ENCODE data around the gene HSD17B1. TPM values are rescaled to one million over a fixed set of nuclear protein-coding genes. Genes with fewer than 3 reads are reported as not detected.

HSD17B1 gene
- total and polyA plus RNA-seq, 2 of the 13 experiments (the other 11 are each of a cell fraction or from before 2014, with no cell fraction given): 0.54 to 0.93 TPM

GRCh38 chr17:42573095-42573494, 20.4 kb downstream of the HSD17B1 start:
- no peak overlapping the region for H3K27ac ChIP-seq (ENCODE audit: extremely low read length, insufficient read depth, low read length)
- no peaks in the 10 kb centered on the region for H4K20me1 ChIP-seq (ENCODE audit: insufficient read depth, low read length)
- 93% methylated on average over 4 of the region's 4 CpGs for WGBS (ENCODE audit: low lambda C conversion rate)
- no peak overlapping the region for H3K4me3 ChIP-seq (replicated peaks in 1 of 3; ENCODE audit: insufficient read depth in 1 of 3, low read depth in 2 of 3, low read length in 3 of 3)
- no peak for FAIRE-seq
- no peaks in the 10 kb centered on the region for H3K9me3 ChIP-seq (ENCODE audit: low read length)
- H2AFZ ChIP-seq (ENCODE audit: low read length): no peak overlapping the region
- no peaks in the 10 kb centered on the region; a peak in 1 of 5 replicates for H3K27me3 ChIP-seq (ENCODE audit: control insufficient read depth in 1 of 2, insufficient read depth in 2 of 2, low read length in 2 of 2)
- no TSS peak for BruUV-seq (replicated peaks)
- H3K4me2 ChIP-seq (ENCODE audit: low read depth, low read length): no peak overlapping the region
- no peak for DNase-seq (ENCODE audit: low spot score)
- H3K36me3 ChIP-seq (replicated peaks in 1 of 2; ENCODE audit: control insufficient read depth in 1 of 2, insufficient read depth in 2 of 2, low read length in 2 of 2): peaks cover 35 to 55% of the 10 kb centered on the region in 2 experiments
- in situ Hi-C loops (cut with HindIII; ENCODE audit: extremely low pct_ligation_motif_present, low pct_unique_long_range_greater_than_20kb) (no loop called here), intact Hi-C loops (cut with micrococcal nuclease; ENCODE audit: unreplicated experiment) (no loop called here)
- ChIA-PET CTCF (ENCODE audit: low intra/inter-chr PET ratio, low total read pairs) (no interaction called here), POLR2A (interaction anchor here (1.1 to 8.5 kb wide), 2 partner anchors 8 to 36 kb away, joined by 5 to 128 read pairs; partner anchors contain the start of genes COASY, MLX, RETREG3 and TUBG1)
- TF ChIP-seq KDM3A (CRISPR knock-in tag; IDR thresholded peaks at IDR 0.05; ENCODE audit: low read depth) (no peak), KLF6 (CRISPR knock-in tag; IDR thresholded peaks at IDR 0.05) (no peak), CHCHD3 (CRISPR knock-in tag; IDR thresholded peaks at IDR 0.05) (no peak), CEBPB (IDR thresholded peaks at IDR 0.05; ENCODE audit: borderline replicate concordance, low read depth, low read length) (0 out of 2 replicates have a peak, but pooled peaks have one; percentile 12)
- ATAC-seq: no peak
- no peak overlapping the region for H3K9ac ChIP-seq (ENCODE audit: insufficient read depth, low read depth, low read length)
- H3K4me1 ChIP-seq (ENCODE audit: insufficient read depth, low read length): peaks cover 46% of the 10 kb centered on the region
- H3K79me2 ChIP-seq (ENCODE audit: insufficient read depth, low read length): peaks cover 28% of the 10 kb centered on the region

- no TSS peak for BruUV-seq (replicated peaks)
- Histone ChIP-seq H3K9me3 (ENCODE audit: low read length) (no peaks in the 10 kb centered on the region), H2AFZ (ENCODE audit: low read length) (no peak overlapping the region), H3K79me2 (ENCODE audit: insufficient read depth, low read length) (peaks cover 23% of the 10 kb centered on the region), H3K4me2 (ENCODE audit: low read depth, low read length) (no peak overlapping the region), H3K27me3 (ENCODE audit: control insufficient read depth in 1 of 2, insufficient read depth in 2 of 2, low read length in 2 of 2) (no peaks in the 10 kb centered on the region; a peak in 1 of 5 replicates), H3K27ac (ENCODE audit: extremely low read length, insufficient read depth, low read length) (no peak overlapping the region), H3K4me3 (replicated peaks in 1 of 3; ENCODE audit: insufficient read depth in 1 of 3, low read depth in 2 of 3, low read length in 3 of 3) (no peak overlapping the region), H3K36me3 (replicated peaks in 1 of 2; ENCODE audit: control insufficient read depth in 1 of 2, insufficient read depth in 2 of 2, low read length in 2 of 2) (peaks cover 29 to 46% of the 10 kb centered on the region in 2 experiments), H4K20me1 (ENCODE audit: insufficient read depth, low read length) (no peaks in the 10 kb centered on the region), H3K4me1 (ENCODE audit: insufficient read depth, low read length) (peaks cover 39% of the 10 kb centered on the region), H3K9ac (ENCODE audit: insufficient read depth, low read depth, low read length) (no peak overlapping the region)
- no peak for ATAC-seq
- intact Hi-C loops (cut with micrococcal nuclease; ENCODE audit: unreplicated experiment) (no loop called here), in situ Hi-C loops (cut with HindIII; ENCODE audit: extremely low pct_ligation_motif_present, low pct_unique_long_range_greater_than_20kb) (no loop called here)
- TF ChIP-seq ZBTB7A (CRISPR knock-in tag; IDR thresholded peaks at IDR 0.05): no peak
- TF ChIP-seq DMAP1 (CRISPR knock-in tag; IDR thresholded peaks at IDR 0.05): no peak
- ChIA-PET POLR2A (interaction anchor here (8.5 kb wide), 1 partner anchor 9 kb away, joined by 128 read pairs; the partner anchor contains the start of genes COASY and MLX), CTCF (ENCODE audit: low intra/inter-chr PET ratio, low total read pairs) (no interaction called here)
- no peak for FAIRE-seq
- DNase-seq (ENCODE audit: low spot score): no peak
- WGBS (ENCODE audit: low lambda C conversion rate): 91% methylated on average over 3 of the region's 3 CpGs
Observed at GRCh38 chr17:42574463-42574862, 21.7 kb downstream of the HSD17B1 start.
